GM20431 (cell line): ENCODE data around the gene FOXP1.

Experiments used
- in situ Hi-C: fragments of 300-500 bp; cut with MseI, MboI; formaldehyde crosslinking; loops from one replicate; pipeline ENCODE4 v1.15.0; 2020; ENCODE audit warnings: low sequenced_read_pairs; ENCODE audit not compliant: unreplicated experiment

FOXP1 gene

GRCh38 chr3:71322154-71322553 is 261.4 kb downstream of the FOXP1 start:
- in situ Hi-C loops = no loop called here

- in situ Hi-C loops = no loop called here
Observed at GRCh38 chr3:71319771-71320170, 263.8 kb downstream of the FOXP1 start.

DNA sequence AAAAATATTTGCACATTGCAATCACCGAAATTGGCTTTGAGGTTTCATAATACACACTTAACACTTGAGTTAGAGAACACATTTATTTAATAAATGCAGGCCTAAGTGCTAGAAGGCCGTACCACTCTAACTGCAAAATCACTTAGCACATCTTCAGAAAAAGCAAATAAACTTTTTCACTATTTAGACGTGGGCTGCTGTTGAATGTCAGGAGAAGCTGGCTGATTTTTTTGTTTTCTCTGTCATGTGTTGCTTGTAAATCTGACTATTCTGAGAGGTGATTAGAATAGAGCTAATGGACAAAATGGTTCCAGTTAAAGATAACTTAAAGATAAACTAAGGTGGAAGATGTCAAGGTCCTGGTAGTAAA is 265.1 kb downstream of the FOXP1 start:
- in situ Hi-C loops = no loop called here

- in situ Hi-C loops = no loop called here
Observed at GRCh38 chr3:71317749-71318457, 265.6 kb downstream of the FOXP1 start.

DNA sequence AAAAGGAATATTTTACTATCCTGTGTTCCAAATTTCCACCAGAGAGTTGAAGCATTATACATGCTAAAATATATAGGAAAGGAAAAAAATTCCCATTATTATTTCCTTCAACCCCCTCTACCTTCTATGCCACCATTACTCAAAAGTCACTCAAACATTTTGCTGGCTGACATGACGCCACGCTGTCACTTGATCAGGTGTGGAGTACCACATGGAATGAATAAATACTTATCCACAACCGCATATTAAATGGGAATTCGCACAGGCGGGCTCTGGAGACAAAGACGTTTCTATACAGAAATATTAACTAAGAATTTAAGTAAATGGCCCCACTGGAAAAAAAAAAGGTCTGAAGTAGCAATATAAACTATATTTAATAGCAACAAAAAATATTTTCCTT is 266.4 kb downstream of the FOXP1 start:
- in situ Hi-C loops = no loop called here

- in situ Hi-C loops = no loop called here
Observed at GRCh38 chr3:71316066-71316777, 267.3 kb downstream of the FOXP1 start.

- in situ Hi-C loops = no loop called here
Observed at GRCh38 chr3:71315431-71315830, 268.1 kb downstream of the FOXP1 start.

- in situ Hi-C loops = no loop called here
Observed at GRCh38 chr3:71313844-71314243, 269.7 kb downstream of the FOXP1 start.

- in situ Hi-C loops = no loop called here
Observed at GRCh38 chr3:71312461-71312860, 271.1 kb downstream of the FOXP1 start.

- in situ Hi-C loops = no loop called here
Observed at GRCh38 chr3:71311661-71312046, 271.9 kb downstream of the FOXP1 start.

GRCh38 chr3:71310980-71311660 is 272.4 kb downstream of the FOXP1 start:
- in situ Hi-C loops = no loop called here

GRCh38 chr3:71310359-71310979 is 273.1 kb downstream of the FOXP1 start:
- in situ Hi-C loops = no loop called here

DNA sequence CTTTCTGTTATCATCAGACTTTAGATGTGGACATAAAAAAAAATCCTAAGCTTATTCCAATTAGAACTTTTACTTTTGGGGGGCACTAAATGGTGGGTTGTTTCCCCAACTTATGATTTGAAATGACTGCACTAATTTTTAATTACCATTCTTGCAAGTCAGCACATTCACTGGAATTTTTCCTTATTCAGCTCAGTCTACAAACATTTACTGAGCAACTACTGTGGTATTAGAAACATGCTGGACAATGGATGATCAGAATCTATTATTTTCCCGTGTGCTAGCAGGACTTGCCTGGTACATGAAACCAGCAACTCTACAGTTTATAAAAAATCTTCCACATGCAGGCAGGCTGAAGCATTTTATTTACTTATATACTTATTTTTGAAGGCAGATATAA is 273.6 kb downstream of the FOXP1 start:
- in situ Hi-C loops = no loop called here

DNA sequence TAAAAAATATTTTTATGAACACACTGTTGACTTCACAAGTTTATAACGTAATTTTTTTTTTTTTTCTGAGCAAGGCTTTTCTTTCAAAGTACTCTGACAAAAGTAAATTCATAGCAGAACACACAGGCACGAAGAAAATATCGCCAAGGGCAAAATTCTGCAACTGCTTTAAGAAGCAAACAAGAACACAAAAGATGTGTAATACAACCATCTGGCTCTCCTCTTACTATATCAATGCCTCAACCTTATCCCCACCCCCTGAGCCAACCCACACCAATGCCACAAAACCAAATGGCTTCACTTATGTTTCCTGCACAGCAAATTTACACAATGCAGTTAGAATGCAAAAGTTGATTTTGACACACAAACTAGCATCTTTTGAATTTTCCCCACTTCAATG is 274.2 kb downstream of the FOXP1 start:
- in situ Hi-C loops = no loop called here

- in situ Hi-C loops = no loop called here
Observed at GRCh38 chr3:71308836-71309235, 274.7 kb downstream of the FOXP1 start.

GRCh38 chr3:71307991-71308697 is 275.4 kb downstream of the FOXP1 start:
- in situ Hi-C loops = no loop called here

DNA sequence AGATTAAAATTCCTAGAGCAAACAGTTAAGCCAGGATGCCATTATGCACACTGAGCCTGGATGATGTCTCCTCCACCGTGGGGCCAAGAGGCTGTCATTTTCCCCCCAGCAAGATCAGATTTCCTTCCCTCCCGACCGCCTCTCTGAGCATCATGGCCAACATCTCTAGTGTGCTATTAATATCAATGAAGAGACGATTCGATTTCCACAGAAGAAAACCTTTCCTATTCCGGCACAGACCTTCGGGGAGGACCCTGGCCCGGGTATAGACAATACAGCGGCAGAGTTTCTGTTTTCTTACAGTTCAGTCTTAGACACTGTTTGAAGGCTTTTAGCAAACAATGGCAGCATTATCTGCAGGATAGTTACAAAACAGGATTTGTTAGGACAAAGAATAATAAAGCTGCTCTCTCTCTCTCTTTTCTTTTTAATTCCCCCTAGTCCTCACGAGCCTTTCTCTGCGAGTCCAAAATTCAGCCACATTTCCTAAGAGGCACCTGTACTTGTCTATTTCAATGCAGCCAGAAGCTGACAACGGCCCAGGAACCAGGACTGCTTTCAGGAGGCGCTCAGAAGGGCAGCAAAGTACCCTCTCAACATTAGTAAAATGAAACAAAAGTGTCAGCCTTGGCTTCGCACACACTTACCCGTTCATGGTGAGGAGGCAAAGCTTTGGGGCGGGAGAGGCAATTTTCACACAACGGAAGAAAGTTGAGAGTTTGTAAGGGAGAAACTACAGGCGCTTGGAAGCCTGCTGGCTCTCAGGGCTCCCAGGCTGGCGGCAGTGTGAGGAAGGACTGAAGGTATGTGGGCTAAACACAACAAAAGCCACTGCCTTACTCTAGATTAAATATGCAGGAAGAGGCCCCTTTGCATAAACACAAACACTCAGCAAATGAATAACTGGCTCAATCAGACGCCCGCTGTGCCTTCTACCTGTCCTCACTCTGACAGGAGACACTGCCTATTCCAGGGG is 278.0 kb downstream of the FOXP1 start:
- in situ Hi-C loops = no loop called here

DNA sequence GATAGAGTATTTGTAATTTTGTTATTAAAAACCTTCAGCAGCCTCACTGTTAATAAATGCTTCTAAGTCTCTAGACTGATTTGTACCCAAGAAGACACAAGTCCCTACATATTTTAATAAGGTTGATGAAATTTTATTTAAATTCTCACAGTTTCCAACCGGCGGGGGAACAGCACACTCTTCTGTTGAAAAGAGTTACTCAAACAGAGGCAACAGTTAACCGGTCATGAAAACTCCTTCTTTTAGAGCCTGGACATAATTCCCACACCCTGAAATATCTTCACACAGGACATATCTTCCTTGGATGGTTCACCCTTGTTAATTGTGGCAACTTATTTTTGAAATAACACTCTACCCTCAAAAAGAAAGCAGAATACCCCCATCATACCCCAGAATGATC is 278.8 kb downstream of the FOXP1 start:
- in situ Hi-C loops = no loop called here

GRCh38 chr3:71304247-71304646 is 279.3 kb downstream of the FOXP1 start:
- in situ Hi-C loops = no loop called here
